GM21381 (cell line): ENCODE measurements around the gene STAM.

Experiments
- ATAC-seq: cut with Tn5 transposase; IDR thresholded peaks from one replicate; pipeline ENCODE4 v1.9.1; 2021; ENCODE audit warnings: mild to moderate bottlenecking, moderate library complexity; ENCODE audit not compliant: unreplicated experiment

Gene STAM

DNA sequence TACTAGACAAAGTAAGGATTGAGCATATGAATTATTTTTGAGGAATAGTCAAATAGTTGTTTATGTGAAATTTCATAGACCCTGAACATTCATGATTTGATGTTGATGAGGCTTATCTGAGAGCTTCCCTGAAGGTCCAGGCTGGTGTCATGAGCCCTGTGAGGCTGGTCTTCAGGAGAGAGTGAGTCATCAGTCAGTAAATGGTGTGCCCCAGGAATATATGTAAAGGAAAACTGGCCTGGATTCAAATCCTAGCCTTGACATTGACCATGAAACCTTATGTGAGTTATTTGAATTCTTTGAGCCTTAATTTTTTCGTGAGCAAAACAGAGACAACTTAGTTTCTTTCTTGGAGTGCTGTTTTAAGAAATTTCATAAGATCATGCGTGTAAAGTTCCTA, 114.2 kb downstream of the STAM start:
- ATAC-seq, result no peak

DNA sequence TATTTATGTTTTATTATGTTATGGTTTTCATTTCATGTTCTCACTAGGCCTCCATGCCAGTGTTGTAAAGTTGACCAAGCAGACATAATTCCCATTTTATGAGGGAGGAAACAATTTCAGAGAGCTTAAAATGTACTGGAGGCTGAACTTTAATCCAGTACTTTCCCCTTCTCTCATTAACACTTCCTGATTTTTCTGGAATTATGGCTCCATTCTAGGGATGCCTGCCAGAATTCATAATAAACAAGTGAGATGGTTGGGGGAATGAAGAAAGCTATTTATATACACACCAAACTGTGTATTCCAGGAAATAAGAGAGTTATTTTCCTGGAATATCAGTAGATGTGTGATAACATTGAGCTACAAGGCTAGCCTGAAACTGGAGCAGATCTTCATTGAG, 114.9 kb downstream of the STAM start:
- ATAC-seq, result no peak

DNA sequence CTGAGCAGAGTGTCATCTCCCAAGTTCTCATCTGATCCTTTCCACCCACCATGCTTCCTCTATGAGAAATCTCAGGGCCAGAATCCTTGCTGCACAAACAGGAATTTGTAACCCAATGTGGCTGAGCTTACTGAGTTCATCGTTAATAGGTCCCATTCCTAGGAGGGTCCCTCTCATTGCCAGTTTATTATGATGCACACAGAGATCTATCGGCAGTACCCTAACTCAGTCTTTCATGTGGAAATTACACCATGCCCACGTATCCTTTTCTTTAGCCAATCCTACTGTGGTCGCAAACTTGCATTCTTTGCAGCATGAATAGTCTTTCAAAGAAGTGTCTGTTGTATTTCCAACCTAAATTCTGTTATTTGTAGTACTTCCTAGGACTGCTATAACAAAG, 120.2 kb downstream of the STAM start:
- no peak for ATAC-seq

DNA sequence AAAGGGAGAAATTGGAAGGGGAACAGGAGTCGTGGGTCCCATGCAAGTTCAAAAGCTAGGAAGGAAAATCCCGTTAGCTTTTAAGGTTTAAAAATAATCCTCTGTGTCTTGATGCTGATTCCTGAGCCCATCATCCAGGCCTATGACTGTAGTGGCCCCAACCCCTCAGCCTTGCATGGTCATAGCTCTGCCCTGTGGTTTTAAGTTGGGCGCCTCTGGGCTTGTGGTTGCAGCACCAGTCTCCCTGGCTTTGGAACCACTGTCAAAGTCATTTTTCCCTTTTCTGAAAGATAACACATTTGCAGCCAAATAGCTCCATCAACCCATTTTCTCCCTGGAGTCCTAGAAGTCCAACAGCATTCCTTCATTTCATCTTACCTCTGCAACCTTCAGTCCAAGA, 121.7 kb downstream of the STAM start:
- no peak for ATAC-seq
